Measurements from ENCODE around the gene RNF217.
"Not testable (repeated sequence)": the region's sequence is repeated elsewhere in the genome, so short reads cannot be mapped to it uniquely, and the experiment has no call there.

RNF217 gene

DNA sequence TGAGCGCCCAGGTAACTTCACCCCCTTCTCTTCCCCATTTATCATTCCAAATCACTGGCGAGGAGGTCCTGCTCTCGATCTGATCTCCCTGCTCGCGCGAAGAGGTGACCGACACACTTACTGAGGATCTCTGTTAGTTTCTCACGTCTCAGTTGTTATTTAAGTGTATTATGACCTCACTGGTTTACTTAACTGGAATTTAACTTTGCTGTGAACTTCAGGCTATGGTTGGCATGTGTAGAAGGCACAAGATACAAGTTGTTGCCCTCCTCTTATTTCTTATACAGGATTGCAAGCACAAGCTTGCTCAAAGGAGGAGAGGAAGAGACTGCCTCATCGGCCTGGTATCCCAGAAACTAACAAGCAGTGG, 1.2 kb downstream of the RNF217 start:
- no peak for DNase-seq (ENCODE audit: low read depth, low spot score)

DNA sequence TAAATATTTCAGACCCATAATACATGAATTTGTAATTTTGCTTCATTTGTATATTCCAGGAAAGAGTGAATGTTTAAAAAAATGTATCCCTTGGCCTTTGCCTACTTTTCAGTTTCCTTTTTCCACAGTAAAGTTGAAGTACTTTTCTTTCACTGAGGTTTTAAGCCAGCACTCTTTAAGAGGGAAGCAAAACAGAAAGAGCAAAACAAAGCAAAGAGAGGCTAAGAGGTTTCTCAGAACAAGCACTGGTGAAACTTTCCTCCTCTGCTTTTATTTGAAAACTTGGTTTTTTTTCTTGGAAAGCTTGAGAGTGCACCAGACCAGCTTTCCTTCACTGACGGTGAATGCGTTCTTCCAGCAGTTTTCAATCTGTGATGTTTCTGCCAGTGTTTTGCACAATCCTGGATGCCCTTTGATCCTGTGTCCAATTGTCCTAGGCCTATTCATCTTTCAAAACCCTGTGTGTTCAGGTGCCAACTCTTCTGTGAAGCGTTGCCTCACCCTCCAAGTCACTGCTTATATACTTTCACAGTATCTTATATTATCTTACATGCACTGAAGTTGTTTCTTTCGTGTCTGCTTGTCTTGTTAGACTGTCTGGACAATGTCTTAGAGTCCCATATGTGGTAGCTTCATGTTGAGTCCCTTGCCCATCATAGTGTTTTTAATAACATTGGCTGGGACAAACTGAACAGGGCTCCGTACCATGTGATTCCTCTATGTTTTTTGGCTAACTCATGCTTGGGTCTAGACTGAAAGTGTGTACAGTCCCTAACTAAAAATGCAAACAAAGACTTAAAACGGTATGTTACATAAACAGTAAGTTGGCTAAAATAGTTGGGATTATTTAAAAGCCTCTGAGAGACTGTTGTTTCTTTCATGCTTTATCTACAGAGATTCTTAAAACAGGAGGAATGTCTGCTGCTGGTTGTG, 1.9 kb downstream of the RNF217 start:
- no peak for DNase-seq (ENCODE audit: low read depth, low spot score)

DNA sequence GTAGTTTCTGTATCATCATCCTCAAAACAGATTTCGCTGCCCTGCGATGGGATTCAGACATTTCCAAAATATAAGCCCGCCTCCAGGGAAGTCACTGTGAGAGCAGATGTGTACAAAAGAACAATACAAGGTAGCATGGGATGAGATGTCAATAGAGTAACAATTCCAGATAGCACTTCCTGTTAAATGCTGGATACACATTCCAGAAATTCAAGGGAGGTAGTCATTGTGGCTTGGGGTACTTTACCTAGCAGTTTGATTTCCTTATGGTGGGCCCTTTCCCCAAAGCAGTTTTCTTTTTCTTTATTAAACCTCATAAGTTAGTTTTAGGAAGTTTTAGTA, 2.5 kb downstream of the RNF217 start:
- DNase-seq (ENCODE audit: low read depth, low spot score), result no peak

DNA sequence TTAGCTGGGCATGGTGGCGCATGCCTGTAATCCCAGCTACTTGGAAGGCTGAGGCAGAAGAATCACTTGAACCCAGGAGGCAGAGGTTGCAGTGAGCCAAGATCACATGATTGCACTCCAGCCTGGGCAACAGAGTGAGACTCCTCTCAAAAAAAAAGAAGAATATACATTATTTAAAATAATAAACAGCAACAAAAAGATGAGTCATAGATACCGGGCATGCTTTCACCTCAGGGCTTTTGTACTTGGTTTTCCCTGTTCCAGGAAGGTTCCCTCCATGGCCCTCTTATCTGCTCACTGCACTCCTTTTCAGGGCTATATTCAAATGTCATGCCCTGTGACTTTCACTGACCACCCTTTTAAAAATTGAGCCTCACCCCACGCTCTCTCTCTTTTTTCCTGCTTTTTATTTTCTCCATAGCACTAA, 3.2 kb downstream of the RNF217 start:
- DNase-seq (ENCODE audit: low read depth, low spot score), result not testable (repeated sequence)

DNA sequence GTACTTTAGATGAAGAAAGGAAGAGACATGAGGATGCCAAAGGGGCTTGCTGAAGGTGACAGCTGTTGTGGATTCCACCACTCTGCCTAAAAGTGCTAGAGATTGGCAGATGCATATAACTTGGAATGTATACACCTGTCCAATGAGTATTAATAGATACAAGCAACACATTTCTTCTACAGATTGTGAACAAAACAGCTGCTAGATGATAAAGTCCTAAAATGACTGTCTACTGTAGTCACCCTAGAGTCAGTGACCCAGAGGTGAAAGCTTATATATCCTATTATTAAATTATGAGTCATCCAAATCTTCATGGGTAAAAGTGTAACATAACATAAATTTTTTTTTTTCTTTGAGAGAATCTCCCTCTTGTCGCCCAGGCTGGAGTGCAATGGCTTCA, 5.2 kb downstream of the RNF217 start:
- DNase-seq (ENCODE audit: low read depth, low spot score), result no peak

DNA sequence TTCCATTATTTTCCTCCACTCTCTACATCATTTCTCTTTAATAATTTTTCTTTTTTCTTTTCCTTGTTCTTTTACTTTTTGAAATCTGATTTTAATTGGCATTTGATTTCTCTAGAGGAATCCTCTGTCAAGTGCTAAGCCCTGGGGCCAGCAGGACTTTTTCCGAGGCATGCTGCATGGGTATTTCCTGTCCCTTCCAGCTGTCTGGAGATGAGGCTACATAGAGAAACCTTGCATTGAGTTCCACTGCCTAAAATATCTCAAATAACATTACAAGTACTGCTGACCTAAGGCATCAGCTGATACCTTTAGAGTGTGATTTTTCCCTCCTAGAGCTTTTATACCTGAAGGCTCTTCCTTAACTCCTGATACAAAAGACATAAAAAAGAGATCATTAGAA, 6.2 kb downstream of the RNF217 start:
- no peak for DNase-seq (ENCODE audit: low read depth, low spot score)

DNA sequence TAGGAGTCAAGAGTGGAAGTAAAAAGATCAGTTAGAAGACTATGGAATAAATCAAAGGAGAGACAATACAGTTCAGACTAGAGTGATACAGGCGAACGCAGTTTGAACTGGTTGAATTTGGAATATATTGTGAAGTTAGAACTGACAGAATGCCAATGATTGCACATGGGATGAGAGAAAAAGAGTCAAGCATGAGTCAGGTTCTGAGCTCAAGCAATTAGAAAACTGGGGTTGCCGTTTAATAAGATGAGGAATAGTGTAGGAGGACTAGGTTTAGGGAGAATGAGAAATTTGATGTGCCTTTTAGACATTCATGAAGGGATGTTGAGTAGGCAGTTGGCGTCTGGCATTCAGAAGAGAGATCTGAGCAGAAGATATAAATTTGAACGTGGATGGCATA, 8.0 kb downstream of the RNF217 start:
- no peak for DNase-seq (ENCODE audit: low read depth, low spot score)

DNA sequence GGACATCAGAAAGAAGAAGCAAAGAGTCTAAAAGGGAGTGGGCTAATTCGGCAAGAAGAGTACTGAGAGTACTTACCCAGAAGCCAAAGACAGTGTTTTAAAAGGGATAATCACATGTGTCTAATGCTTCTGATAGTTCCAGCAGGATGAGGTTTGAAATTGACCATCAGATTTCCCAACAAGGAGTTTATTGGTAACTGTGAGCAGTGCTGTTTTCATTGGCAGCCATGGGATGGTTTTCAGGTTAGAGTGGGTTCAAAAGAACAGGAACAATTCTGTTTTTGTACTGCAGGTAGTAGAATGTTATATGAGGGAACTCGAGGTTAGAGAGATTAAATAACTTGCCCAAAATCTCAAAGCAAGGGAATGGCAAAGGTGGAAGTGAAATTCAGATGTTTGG, 8.5 kb downstream of the RNF217 start:
- no peak for DNase-seq (ENCODE audit: low read depth, low spot score)

DNA sequence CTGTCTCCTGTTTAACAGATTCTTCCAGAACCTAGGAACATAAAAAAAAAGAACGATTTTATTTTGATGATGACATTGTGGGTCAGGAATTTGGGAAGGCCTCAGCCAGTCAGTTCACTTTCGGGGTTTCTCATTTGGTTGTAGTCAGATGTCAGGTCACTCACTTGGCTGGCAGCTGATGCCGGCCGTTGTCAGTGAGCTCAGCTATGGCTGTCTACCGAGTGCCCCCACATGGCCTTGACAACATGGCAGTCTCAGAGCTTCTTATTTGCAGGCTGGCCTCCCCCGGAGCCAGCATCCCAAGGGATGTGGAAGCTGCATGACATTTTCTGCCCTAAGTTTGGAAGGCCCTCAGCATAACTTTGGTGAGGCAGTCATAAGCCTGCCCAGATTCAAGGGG, 11.5 kb downstream of the RNF217 start:
- no peak for DNase-seq (ENCODE audit: low read depth, low spot score)

DNA sequence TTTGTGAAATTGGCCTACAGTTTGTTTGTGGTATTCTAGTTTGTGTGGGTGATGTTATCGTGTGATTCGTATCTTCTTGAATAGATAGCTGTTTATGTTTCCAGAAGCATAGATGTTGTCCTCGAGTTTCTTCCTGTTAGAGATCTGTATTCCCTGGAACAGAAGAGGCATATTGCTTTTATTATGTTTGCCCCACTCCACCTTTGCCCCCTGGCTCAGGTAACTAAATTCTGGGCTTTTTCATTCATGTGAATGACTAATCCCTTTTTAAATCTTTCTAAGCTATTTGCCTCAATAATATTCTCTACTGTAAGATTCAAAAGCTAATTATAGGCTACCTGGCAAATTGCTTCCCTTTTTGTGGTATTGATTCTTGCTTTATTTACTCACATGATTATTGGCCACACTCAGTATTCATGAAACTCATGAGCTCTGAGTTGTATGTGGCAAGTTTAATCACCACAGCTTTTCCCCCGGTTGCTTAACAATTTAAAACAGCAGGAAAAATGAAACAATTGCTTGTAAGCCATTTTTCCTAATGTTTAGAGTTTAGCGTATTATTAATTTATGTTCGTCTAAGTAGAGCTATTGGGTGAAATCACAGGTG, 12.6 kb downstream of the RNF217 start:
- no peak for DNase-seq (ENCODE audit: low read depth, low spot score)

DNA sequence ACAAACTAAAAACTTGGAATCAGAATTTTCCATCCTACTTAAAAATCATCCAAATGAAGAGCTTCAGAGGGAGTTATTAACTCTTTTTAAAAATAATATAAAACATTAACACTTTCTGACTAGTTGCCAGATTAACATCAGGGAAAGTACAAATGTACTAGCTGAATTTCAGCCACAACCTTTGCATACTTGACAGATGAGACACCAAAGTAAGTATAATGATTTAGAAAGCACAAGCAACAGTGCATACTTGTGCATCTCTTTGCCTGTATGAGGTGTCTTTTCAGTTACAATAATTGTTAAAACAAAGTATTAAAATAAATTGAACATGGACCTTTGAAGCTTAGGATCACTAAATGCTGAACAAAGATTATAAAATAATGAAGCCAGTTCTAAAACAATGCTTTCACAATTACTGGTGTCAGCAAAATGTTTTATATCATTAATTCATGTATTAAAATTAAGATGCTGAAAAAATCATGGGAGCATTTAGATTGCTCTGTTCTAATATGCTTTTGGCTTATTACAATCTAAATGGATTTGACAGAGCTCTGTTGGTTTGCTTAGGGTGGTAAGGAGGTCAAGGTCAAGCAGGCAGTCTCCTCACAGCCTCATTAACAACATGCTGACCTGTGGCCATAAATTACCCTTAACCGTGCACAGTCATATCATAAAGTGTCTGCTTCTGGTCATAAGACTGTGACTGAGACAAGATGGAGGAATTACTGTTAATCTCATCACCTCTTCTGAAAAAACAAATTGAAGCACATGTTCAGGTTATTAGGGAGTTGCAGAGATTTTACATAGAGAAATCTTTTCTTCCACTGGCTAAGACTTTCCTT, 15.1 kb downstream of the RNF217 start:
- DNase-seq (ENCODE audit: low read depth, low spot score), result no peak

DNA sequence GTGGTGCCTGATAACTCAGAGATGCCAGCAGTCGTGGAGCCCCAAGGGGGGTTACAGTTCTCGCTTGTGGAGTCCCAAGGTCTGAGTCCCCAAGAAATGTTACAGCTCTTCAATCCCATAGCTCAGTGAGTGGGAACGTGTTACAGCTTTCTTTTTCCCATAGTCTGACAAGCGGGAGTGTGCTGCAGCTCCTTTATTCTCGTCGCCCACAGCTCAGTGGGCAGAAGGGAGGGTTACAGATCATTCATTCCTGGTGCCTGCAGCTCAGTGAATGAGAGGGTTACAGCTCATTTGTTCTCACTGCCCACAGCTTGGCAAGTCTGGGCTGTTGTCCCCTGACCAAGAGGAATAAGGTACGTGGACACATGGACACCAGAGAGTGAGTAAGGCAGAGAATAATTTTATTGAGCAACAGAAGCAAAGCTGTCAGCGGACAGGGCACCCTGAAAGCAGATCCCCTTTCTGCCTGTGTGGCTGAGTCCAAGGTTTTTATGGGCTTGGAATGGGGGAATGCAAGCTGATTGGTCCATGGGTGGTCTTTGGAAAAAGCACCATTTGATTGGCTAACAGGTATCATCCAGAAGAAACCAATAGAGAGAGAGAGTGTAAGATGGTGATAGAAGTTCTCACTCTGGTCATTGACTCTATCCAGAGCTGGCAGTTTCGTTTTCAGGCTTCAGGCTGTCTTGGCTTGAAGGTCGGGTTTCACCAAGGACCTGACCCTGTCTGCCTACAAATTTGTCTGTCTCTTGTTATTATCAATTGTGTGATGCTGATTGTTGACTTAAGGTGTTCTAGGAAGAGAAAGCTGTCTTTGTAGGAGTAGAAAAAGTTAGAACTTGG, 16.4 kb downstream of the RNF217 start:
- DNase-seq (ENCODE audit: low read depth, low spot score), result no peak

DNA sequence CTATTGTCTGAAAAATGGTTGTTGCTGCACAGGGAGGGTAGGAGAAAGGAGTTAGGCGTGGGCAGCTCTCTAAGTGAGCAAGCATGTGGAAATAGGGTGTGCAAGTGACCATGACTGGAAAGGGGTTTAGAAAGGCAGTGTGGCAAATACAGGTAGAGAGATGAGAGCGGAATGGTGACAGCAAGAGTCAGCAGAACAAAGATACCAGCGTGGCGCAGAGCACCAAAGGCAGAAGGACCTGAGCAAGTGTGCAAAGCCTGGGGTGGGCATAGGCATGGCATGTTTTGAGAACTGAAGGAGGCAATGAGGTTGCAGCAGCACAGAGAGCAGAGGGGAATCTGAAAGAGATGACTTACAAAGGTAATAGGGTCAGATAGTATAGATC, 17.0 kb downstream of the RNF217 start:
- DNase-seq (ENCODE audit: low read depth, low spot score), result no peak

DNA sequence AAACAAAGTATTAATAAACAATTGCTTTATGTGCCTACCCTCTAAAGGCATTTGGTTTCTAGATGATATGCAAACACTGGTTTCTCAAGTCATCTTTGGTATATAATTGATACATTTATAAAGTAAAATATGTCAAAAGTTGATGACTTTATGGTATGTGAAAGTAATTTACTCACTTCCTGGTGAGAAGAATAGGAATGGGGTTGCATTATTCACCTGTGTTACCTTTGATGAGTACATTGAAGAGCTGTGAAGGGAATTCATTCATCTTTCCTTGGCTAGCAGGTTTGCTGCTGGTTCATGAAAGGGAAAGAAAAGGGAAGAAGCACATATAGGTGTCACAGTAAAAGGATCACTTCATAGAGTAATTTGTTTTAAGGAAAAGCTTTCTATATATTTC, 20.4 kb downstream of the RNF217 start:
- no peak for DNase-seq (ENCODE audit: low read depth, low spot score)

DNA sequence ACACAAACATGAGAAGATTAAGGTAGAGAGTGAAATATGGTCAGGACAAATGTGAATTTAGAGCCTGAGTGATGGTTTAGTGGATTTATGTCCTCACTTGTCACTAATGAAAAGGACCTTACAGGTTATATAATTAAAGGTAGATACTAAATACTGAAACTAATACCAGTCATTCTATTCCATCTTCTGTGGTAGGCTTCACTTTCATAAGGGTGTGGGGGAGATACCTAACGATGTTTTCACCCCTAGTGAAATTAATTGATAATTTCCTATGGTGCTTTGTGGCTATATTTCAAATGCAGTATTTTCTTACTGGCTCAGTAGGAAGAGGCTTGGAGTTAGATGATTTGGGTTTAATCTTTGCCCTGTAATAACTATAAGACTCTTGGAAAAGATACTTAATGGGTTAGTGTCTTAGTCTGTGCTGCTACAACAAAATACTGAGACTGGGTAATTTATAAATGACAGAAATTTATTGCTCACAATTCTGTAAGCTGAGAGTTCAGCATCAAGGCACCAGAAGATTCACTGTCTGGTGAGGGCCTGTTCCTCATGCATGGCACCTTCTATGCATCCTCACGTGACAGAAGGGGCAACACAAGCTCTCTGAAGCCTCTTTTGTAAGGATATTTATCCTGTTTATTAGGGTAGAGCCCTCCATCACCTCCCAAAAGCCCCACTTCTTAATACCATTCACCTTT, 21.3 kb downstream of the RNF217 start:
- DNase-seq (ENCODE audit: low read depth, low spot score), result no peak

DNA sequence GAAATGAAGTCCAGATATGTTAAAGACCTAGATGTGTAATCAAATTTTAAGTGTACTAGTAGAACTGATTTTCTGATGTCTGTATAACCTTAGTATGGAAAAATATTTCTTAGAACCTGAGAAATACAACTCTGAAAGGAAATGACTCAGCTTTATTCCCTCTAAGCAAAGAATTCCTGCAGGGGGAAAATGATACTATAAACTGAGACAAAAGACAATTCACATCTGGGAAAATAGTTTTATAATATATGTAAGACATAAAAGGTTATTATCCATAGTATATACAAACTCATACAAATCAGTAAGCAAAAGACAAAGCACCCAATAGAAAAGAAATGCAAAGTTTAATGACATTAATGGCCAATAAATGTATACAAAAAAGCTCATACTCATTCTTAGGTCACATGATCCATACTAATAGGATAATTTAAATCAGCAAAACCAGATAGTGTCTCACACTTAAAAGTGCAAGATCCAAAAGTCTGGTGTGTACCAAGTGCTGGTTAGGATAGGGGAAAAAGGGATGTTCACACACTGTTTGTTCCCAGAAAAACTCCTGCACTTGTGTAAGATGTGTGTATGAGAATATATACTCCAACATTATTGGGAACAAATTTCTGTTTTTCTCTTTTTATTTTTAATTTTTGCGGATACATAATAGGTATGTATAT, 22.6 kb downstream of the RNF217 start:
- DNase-seq (ENCODE audit: low read depth, low spot score), result no peak

DNA sequence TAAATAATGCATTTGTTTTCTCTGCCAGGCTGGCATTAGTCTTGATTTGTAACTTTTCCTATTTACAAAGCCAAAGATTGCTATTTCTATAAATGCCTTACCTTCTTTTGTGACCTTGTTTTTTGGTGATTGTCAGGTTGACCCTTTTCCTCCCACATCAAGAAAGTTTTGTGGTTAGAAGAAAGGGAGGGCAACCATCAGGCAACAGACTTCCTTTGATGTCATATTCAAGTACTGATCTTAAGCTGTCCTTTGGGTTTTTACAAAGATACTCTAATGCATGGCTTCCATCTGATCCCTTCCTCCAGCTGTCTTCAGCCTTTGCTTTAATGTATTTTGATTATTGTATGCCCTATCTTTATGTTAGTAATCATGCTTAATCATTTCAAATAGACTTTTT, 23.9 kb downstream of the RNF217 start:
- no peak for DNase-seq (ENCODE audit: low read depth, low spot score)

DNA sequence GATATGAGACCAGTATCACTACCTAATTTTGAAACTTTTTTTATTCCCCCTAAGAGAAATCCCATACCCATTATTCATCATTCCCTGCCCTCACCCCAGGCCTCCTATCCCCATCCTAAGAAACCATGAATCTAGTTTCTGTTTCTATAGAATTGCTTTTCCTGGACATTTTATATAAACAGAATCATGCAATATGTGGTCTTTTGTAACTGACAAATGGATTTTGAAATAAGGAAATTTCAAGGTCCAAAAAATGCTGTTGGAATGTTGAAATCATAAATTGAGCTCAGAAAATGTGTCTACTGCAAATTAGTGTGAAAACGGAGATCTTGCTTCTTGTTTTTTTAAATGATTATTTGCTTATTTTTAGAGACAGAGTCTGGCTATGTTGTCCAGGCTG, 25.1 kb downstream of the RNF217 start:
- DNase-seq (ENCODE audit: low read depth, low spot score), result no peak

DNA sequence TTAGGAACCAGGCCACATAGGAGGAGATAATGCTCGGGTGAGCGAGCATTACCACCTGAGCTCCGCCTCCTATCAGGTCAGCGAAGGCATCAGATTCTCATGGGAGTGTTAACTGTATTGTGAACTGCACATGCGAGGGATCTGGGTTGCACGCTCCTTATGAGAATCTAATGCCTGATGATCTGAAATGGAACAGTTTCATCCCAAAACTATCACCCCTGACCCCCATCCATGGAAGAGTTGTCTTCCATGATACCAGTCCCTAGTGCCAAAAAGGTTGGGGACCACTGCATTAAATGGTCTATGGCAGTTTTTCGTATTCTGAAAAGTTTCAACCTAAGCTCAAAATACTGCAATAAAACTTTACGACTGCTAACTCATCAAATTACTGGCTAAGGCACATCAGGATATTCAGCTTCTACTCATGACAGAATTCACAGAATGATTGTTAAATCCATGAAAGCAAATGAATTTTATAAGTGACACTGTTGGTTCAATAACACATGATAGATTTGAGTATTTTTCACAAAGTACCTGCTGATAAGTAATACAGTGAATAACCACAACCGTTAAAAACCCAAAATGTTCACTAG, 25.9 kb downstream of the RNF217 start:
- no peak for DNase-seq (ENCODE audit: low read depth, low spot score)

Measured in ELF-1 (cell line).